A549 (cell line): ENCODE results near the gene UFM1.

Experiments
- CEBPB ChIP-seq, 2 experiments: fragments of >200 bp in 1 of 2; sonication (Bioruptor Twin) in 1 of 2; formaldehyde crosslinking in 1 of 2; IDR thresholded peaks; 2 replicates each; pipeline ENCODE4 v1.6.1; 2012 to 2016
- CTCF ChIP-seq: fragments of >200 bp; sonication (Bioruptor Twin); formaldehyde crosslinking; IDR thresholded peaks from 3 replicates; pipeline ENCODE4 v1.5.1; 2016
- EHMT2 ChIP-seq: fragments of 200-600 bp; sonication (generic); IDR thresholded peaks from 2 replicates; pipeline ENCODE4 v1.6.1; 2016; ENCODE audit warnings: antibody characterized with exemption, low read depth, mild to moderate bottlenecking, moderate library complexity
- EP300 ChIP-seq, 2 experiments: fragments of >200 bp; sonication (Bioruptor Twin); formaldehyde crosslinking; IDR thresholded peaks; 2 replicates in 1 of 2; 3 replicates in 1 of 2; pipeline ENCODE4 v1.6.1; 2016 to 2017
- HDAC2 ChIP-seq: fragments of 200-600 bp; sonication (generic); IDR thresholded peaks from 2 replicates; pipeline ENCODE4 v1.6.1; 2016
- MAFK ChIP-seq: fragments of 450-650 bp; IDR thresholded peaks from 2 replicates; pipeline ENCODE4 v1.6.1; 2014; ENCODE audit not compliant: partially characterized antibody
- MAX ChIP-seq: IDR thresholded peaks from 2 replicates; pipeline ENCODE4 v1.6.1; 2012
- SMC3 ChIP-seq: fragments of >200 bp; sonication (Bioruptor Twin); formaldehyde crosslinking; IDR thresholded peaks from 3 replicates; pipeline ENCODE4 v1.6.1; 2018; ENCODE audit warnings: inconsistent platforms
- USF2 ChIP-seq: fragments of 450-650 bp; IDR thresholded peaks from 2 replicates; pipeline ENCODE4 v1.6.1; 2014; ENCODE audit warnings: antibody characterized with exemption

- TF ChIP-seq USF2 (no peak), HDAC2 (no peak), SMC3 (no peak), CTCF (no peak), CEBPB (IDR thresholded peaks at IDR 0.05) (no peak), MAX (no peak), MAFK (no peak), EHMT2 (no peak), EP300 (IDR thresholded peaks at IDR 0.05) (no peak)
These were observed 9.0 kb upstream of the UFM1 start for GRCh38 chr13:38340624-38341023.
